ENCODE data around the gene COL6A1.
"Not testable (repeated sequence)": the region's sequence is repeated elsewhere in the genome, so short reads cannot be mapped to it uniquely, and the experiment has no call there.

COL6A1 gene

DNA sequence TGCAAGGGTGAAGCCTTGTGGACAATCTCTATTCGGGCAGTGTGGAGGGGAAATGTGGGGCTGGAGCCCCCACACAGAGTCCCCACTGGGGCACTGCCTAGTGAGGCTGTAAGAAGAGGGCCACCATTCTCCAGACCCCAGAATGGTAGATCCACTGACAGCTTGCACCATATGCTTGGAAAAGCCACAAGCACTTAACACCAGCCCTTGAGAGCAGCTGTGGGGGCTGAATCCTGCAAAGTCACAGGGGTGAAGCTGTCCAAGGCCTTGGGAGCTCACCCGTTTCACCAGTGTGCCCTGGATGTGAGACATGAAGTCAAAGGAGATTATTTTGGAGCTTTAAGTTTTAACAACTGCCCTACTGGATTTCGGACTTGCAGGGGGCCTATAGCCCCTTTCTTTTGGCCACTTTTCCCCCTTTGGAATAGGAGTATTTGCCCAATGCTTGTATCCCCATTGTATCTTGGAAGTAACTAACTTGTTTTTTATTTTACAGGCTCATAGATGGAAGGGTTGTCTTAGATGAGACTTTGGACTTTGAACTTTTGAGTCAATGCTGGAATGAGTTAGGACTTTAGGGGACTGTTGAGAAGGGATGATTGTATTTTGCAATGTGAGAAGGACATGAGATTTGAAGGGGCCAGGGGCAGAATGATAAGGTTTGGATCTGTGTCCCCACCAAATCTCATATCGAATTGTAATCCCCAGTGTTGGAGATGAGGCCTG, 16.3 kb upstream of the COL6A1 start:
- no peak for DNase-seq (ENCODE audit: low spot score)

GRCh38 chr21:45966791-45967394, 14.7 kb upstream of the COL6A1 start:
- no peak for DNase-seq (ENCODE audit: low spot score)

DNA sequence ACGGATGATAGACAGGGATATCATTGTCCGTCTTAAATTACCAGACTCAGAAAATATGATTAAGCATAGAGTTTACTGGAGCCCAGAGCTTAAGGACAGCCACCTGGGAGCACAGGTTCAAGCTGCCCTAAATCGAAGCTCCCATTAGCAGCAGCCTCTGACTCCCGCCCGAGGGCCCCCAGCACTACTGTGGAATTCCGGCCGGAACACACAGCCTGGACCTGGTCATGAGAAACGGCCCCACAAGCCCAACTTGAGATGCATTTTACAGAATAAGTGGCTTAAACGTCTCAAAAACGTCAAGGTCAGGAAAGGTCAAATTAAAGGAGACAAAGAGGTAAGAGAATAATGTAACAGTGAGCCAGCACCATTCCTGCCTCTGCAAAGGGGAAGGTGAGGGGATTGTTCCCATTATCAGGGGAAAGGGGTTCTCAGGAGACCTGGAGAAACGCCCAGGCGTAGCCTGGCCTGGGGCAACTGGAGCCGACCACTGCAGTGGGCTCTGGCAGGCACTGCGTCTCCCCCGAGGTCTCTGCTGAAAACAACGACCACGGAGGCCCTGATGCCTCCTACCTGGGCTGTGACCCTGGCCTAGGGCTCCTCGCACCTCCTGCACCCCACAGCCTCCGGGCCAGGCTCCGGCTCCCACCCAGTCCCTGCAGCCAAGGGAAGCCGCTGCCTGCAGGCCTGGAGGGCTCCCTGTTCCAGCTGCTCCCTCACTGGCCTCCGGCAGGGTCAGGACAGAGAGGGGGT, 11.5 kb upstream of the COL6A1 start:
- no peak for DNase-seq (ENCODE audit: low spot score)

GRCh38 chr21:45970674-45971615, 10.6 kb upstream of the COL6A1 start:
- peak; percentile 16 for DNase-seq (ENCODE audit: low spot score)

GRCh38 chr21:45971616-45972352, 9.8 kb upstream of the COL6A1 start:
- no peak for DNase-seq (ENCODE audit: low spot score)

DNA sequence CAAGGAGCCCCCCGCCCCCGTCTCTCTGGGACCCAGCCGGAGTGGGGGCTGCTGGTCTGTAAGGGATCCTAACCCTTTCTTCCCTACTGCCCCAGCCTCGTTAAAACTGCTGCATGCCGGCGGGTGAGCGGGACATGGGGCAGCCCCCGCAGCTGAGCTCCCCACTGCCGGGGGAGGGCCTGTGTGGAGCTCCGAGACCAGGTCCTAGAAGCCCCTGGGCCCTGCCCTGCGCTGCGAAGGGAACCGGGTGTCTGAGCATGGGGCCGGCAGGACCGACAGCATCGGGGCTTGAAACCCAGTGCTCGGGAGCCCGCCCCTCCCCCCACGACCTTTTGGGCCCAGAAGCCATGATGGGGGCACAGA, 9.2 kb upstream of the COL6A1 start:
- no peak for DNase-seq (ENCODE audit: low spot score)

GRCh38 chr21:45972716-45973474, 8.7 kb upstream of the COL6A1 start:
- DNase-seq (ENCODE audit: low spot score): no peak

GRCh38 chr21:45973475-45974072, 8.0 kb upstream of the COL6A1 start:
- no peak for DNase-seq (ENCODE audit: low spot score)

GRCh38 chr21:45974073-45975019, 7.2 kb upstream of the COL6A1 start:
- DNase-seq (ENCODE audit: low spot score): no peak

GRCh38 chr21:45975020-45975666, 6.4 kb upstream of the COL6A1 start:
- no peak for DNase-seq (ENCODE audit: low spot score)

DNA sequence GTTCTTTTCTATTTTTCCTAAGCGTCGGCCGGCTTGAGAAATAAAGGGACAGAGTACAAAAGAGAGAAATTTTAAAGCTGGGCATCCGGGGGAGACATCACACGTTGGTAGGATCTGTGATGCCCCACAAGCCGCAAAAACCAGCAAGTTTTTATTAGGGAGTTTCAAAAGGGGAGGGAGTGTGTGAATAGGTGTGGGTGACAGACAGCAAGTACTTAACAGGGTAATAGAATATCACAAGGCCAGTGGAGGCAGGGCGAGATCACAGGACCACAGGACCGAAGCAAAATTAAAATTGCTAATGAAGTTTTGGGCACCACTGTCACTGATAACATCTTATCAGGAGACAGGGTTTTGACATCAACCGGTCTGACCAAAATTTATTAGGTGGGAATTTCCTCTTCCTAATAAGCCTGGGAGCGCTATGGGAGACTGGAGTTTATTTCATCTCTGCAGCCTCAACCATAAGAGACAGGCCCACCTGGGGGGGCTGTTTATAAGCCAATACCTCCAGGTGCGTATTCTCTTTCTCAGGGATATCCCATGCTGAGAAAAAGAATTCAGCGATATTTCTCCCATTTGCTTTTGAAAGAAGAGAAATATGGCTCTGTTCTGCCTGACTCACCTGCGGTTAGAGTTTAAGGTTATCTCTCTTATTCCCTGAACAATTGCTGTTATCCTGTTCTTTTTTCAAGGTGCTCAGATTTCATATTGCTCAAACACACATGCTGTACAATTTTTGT, 5.7 kb upstream of the COL6A1 start:
- DNase-seq (ENCODE audit: low spot score): not testable (repeated sequence)

- no peak for DNase-seq (ENCODE audit: low spot score)
Observed at GRCh38 chr21:45976701-45977311, 4.8 kb upstream of the COL6A1 start.

- DNase-seq (ENCODE audit: low spot score): no peak
Observed at GRCh38 chr21:45977396-45977795, 4.2 kb upstream of the COL6A1 start.

DNA sequence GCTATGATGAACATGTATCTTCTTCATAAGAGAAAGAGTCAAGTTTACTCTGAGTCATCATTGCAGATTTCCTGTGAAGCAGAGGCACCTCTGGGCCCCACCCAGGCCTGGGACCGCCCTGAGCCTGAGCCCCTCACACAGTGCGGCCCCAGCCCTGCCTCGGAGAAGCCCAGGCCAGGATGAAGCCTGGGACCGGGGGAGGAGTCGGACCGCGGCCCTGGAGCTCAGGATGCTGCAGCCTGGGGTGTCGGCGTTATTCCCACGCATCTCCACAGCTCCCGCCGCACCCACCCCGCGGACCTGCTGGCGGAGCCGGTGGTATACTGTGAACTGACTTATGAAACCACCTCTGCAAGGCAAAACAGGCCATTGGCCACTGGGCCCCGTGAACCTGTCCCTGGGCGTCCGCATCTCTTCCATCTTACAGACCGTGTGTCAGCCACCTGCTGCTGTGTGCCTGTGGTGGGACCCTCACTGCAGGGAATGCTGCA, 2.4 kb upstream of the COL6A1 start:
- DNase-seq (ENCODE audit: low spot score): no peak

DNA sequence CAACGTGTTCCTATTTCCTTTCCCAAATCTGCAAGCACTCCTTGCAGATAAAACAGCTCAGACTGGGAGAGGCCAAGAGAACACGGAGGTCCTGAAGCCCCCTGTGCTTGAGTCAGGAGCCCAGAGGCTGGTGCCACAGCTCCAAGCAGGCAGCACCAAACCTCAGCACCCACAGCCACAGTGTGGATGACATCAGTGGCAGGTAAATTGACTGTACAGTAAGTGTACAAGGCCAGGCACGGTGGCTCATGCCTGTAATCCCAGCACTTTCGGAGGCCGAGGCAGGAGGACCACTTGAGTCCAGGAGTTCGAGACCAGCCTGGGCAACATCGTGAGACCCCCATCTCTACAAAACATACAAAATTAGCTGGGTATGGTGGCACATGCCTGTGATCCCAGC, 1.9 kb upstream of the COL6A1 start:
- DNase-seq (ENCODE audit: low spot score): no peak

DNA sequence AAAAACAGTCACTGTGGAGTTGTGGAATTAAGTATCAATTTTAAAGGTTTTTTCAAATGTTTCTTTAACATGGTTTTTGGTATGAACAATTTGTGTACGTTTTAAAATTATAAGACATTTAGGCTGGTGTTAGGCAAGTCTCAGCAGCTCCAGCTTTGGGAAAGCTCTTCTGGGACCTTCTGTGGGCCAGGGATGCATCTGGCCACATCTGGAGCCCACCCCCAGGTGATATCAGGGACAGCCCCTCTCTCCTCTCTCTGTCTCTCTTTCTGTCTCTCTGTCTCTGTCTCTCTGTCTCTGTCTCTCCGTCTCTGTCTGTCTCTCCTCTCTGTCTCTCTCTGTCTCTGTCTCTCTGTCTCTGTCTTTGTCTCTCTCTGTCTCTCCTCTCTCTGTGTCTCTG, 1.3 kb upstream of the COL6A1 start:
- DNase-seq (ENCODE audit: low spot score): no peak

- DNase-seq (ENCODE audit: low spot score): no peak
Observed at GRCh38 chr21:45980697-45981096, 873 bp upstream of the COL6A1 start.

Measured in RKO (cell line).